H1 (cell line): ENCODE data around the gene NFAT5. TPM values are rescaled to one million over a fixed set of nuclear protein-coding genes. Genes with fewer than 3 reads are reported as not detected.

Experiments
- CTCF ChIA-PET: fragments of 300-600 bp; sonication (Branson Sonifier 250); formaldehyde crosslinking; loops from one replicate; lab custom pipeline; 2021; ENCODE audit not compliant: partially characterized antibody; lab: Charles Lee
- POLR2A ChIA-PET: fragments of 300-600 bp; sonication (Branson Sonifier 250); formaldehyde crosslinking; loops from one replicate; lab custom pipeline; 2021; ENCODE audit warnings: inconsistent platforms; ENCODE audit not compliant: partially characterized antibody; lab: Charles Lee
- DNase-seq, 2 experiments: peaks; one replicate each; pipeline versions ENCODE4 v3.0.0 to v3.0.0-alpha.2; 2010 to 2022; ENCODE audit warnings: low spot score in 2 of 2, low read depth in 1 of 2, mixed read lengths in 1 of 2
- FAIRE-seq: peaks from 2 replicates; lab custom pipeline; 2011; peaks lifted over from hg19 to GRCh38; lab: Jason Lieb, UNC
- H2AFZ ChIP-seq: 2 replicates; pipeline ENCODE4 v1.8.1; 2012; ENCODE audit warnings: low read length, inconsistent platforms
- H2AK5ac ChIP-seq: 2 replicates; pipeline ENCODE4 v1.6.1; 2013; ENCODE audit warnings: low read depth, low read length
- H2BK120ac ChIP-seq: replicated peaks from 2 replicates; pipeline ENCODE3; 2013; ENCODE audit warnings: low read depth, low read length, inconsistent platforms
- H2BK12ac ChIP-seq: 2 replicates; pipeline ENCODE4 v1.6.1; 2013; ENCODE audit warnings: low read depth, low read length
- H2BK15ac ChIP-seq: 2 replicates; pipeline ENCODE4 v1.6.1; 2013; ENCODE audit warnings: low read length
- H2BK20ac ChIP-seq: 2 replicates; pipeline ENCODE4 v1.6.1; 2013; ENCODE audit warnings: low read length
- H2BK5ac ChIP-seq: 2 replicates; pipeline ENCODE4 v1.6.1; 2013; ENCODE audit warnings: low read depth, low read length
- H3K14ac ChIP-seq: 2 replicates; pipeline ENCODE4 v1.6.1; 2013; ENCODE audit warnings: inconsistent platforms; ENCODE audit not compliant: insufficient read length
- H3K18ac ChIP-seq: 2 replicates; pipeline ENCODE4 v1.6.1; 2013; ENCODE audit warnings: low read length; ENCODE audit errors: extremely low read depth
- H3K23ac ChIP-seq: 2 replicates; pipeline ENCODE4 v1.6.1; 2013; ENCODE audit warnings: inconsistent platforms; ENCODE audit not compliant: insufficient read length
- H3K23me2 ChIP-seq: 2 replicates; pipeline ENCODE4 v1.6.1; 2013; ENCODE audit warnings: low read depth, low read length
- H3K27ac ChIP-seq: 2 replicates; pipeline ENCODE4 v1.6.1; 2011; ENCODE audit warnings: low read depth, low read length, inconsistent platforms
- H3K27me3 ChIP-seq, 4 experiments: replicated peaks in 1 of 4; 1 replicate in 1 of 4; 2 replicates in 3 of 4; pipeline versions ENCODE4 v1.6.1 to v1.8.1; 2011 to 2013; ENCODE audit warnings: low read length in 3 of 4, mild to moderate bottlenecking in 3 of 4, inconsistent platforms in 2 of 4, mixed read lengths in 2 of 4, moderate library complexity in 1 of 4; ENCODE audit not compliant: control insufficient read depth in 3 of 4, insufficient read depth in 3 of 4; ENCODE audit errors: extremely low read depth in 1 of 4
- H3K36me3 ChIP-seq, 4 experiments: 2 replicates each; pipeline versions ENCODE4 v1.6.1 to v1.8.1; 2011 to 2013; ENCODE audit warnings: mild to moderate bottlenecking in 4 of 4, low read length in 3 of 4, moderate library complexity in 2 of 4, control low read depth in 1 of 4, inconsistent platforms in 1 of 4; ENCODE audit not compliant: insufficient read depth in 4 of 4, control insufficient read depth in 2 of 4
- H3K4ac ChIP-seq: replicated peaks from 2 replicates; pipeline ENCODE3; 2013; ENCODE audit warnings: low read length, low read depth, mixed read lengths, inconsistent platforms; ENCODE audit not compliant: insufficient read length
- H3K4me1 ChIP-seq, 4 experiments: replicated peaks in 1 of 4; 1 replicate in 1 of 4; 2 replicates in 3 of 4; pipeline versions ENCODE4 v1.6.1 to v1.8.1; 2011 to 2013; ENCODE audit warnings: low read length in 3 of 4, inconsistent platforms in 2 of 4, mixed read lengths in 1 of 4; ENCODE audit not compliant: insufficient read depth in 4 of 4, control insufficient read depth in 3 of 4
- H3K4me2 ChIP-seq, 2 experiments: 2 replicates each; pipeline versions ENCODE4 v1.6.1 to v1.8.1; 2011 to 2013; ENCODE audit warnings: low read depth in 2 of 2, low read length in 2 of 2, control low read depth in 1 of 2, inconsistent platforms in 1 of 2, mild to moderate bottlenecking in 1 of 2; ENCODE audit not compliant: insufficient read depth in 1 of 2
- H3K4me3 ChIP-seq, 4 experiments: fragments of 200-600, 300-600 bp in 1 of 4; sonication (generic), shearing (Covaris generic), sonication (Bioruptor Twin) in 1 of 4; 2 replicates each; pipeline versions ENCODE4 v1.5.1 to v1.8.1; 2011 to 2016; ENCODE audit warnings: low read length in 4 of 4, low read depth in 3 of 4, control low read depth in 2 of 4, inconsistent platforms in 2 of 4, mild to moderate bottlenecking in 2 of 4, mixed read lengths in 1 of 4, moderate library complexity in 1 of 4; ENCODE audit not compliant: insufficient read depth in 2 of 4; ENCODE audit errors: extremely low read depth in 1 of 4
- H3K56ac ChIP-seq: replicated peaks from 2 replicates; pipeline ENCODE3; 2013; ENCODE audit warnings: low read depth, mild to moderate bottlenecking, mixed read lengths, low read length, inconsistent platforms; ENCODE audit not compliant: insufficient read length
- H3K79me1 ChIP-seq: 2 replicates; pipeline ENCODE4 v1.6.1; 2013; ENCODE audit warnings: low read depth, low read length, control low read depth
- H3K79me2 ChIP-seq, 2 experiments: 2 replicates each; pipeline versions ENCODE4 v1.6.1 to v1.8.1; 2012 to 2013; ENCODE audit warnings: low read length in 2 of 2, mild to moderate bottlenecking in 2 of 2, inconsistent platforms in 1 of 2; ENCODE audit not compliant: insufficient read depth in 2 of 2, control insufficient read depth in 1 of 2
- H3K9ac ChIP-seq, 4 experiments: replicated peaks in 1 of 4; 1 replicate in 1 of 4; 2 replicates in 3 of 4; pipeline versions ENCODE4 v1.6.1 to v1.8.1; 2011 to 2013; ENCODE audit warnings: low read depth in 3 of 4, low read length in 3 of 4, control low read depth in 2 of 4, mild to moderate bottlenecking in 2 of 4, moderate library complexity in 2 of 4, inconsistent platforms in 1 of 4; ENCODE audit errors: extremely low read depth in 1 of 4
- H3K9me3 ChIP-seq, 2 experiments: 2 replicates each; pipeline versions ENCODE4 v1.6.1 to v1.8.1; 2012 to 2013; ENCODE audit warnings: mild to moderate bottlenecking in 2 of 2, moderate library complexity in 2 of 2, control low read depth in 1 of 2, inconsistent platforms in 1 of 2, low read depth in 1 of 2, low read length in 1 of 2, mixed read lengths in 1 of 2; ENCODE audit not compliant: insufficient read depth in 2 of 2
- H4K20me1 ChIP-seq, 2 experiments: replicated peaks in 1 of 2; 2 replicates each; pipeline versions ENCODE3 to v1.8.1; 2011 to 2013; ENCODE audit warnings: inconsistent platforms in 2 of 2, low read length in 2 of 2, mild to moderate bottlenecking in 1 of 2; ENCODE audit not compliant: insufficient read depth in 2 of 2, control insufficient read depth in 1 of 2
- H4K5ac ChIP-seq: 2 replicates; pipeline ENCODE4 v1.6.1; 2013; ENCODE audit warnings: low read length, low read depth, mixed read lengths, inconsistent platforms; ENCODE audit not compliant: insufficient read length
- H4K8ac ChIP-seq: 2 replicates; pipeline ENCODE4 v1.8.0; 2013; ENCODE audit warnings: mild to moderate bottlenecking, moderate library complexity, low read length, inconsistent platforms; ENCODE audit not compliant: insufficient read depth; ENCODE audit errors: extremely low read depth
- H4K91ac ChIP-seq: replicated peaks from 2 replicates; pipeline ENCODE3; 2013; ENCODE audit warnings: low read length, mixed read lengths, inconsistent platforms; ENCODE audit not compliant: insufficient read length
- BACH1 ChIP-seq: IDR thresholded peaks from 2 replicates; pipeline ENCODE4 v1.6.1; 2012; ENCODE audit warnings: low read length, improper control_type of control experiment
- CHD2 ChIP-seq: IDR thresholded peaks from 2 replicates; pipeline ENCODE4 v1.6.1; 2012; ENCODE audit warnings: low read length, improper control_type of control experiment
- CREB1 ChIP-seq: IDR thresholded peaks from 2 replicates; pipeline ENCODE4 v1.6.1; 2012; ENCODE audit warnings: inconsistent platforms
- E2F6 ChIP-seq: IDR thresholded peaks from 2 replicates; pipeline ENCODE4 v1.6.1; 2012; ENCODE audit warnings: inconsistent platforms
- EGR1 ChIP-seq: IDR thresholded peaks from 2 replicates; pipeline ENCODE4 v1.6.1; 2011; ENCODE audit warnings: low read depth, low read length, borderline replicate concordance
- GTF2F1 ChIP-seq: IDR thresholded peaks from 2 replicates; pipeline ENCODE4 v1.6.1; 2012; ENCODE audit warnings: low read depth, low read length, improper control_type of control experiment, borderline replicate concordance
- JUN ChIP-seq: IDR thresholded peaks from 2 replicates; pipeline ENCODE4 v1.6.1; 2011; ENCODE audit warnings: low read depth, mild to moderate bottlenecking, improper control_type of control experiment, low read length
- KDM4A ChIP-seq: IDR thresholded peaks from one replicate; pipeline ENCODE4 v1.7.1; 2012; ENCODE audit warnings: low read depth, mild to moderate bottlenecking, moderate library complexity, low read length, inconsistent platforms; ENCODE audit not compliant: severe bottlenecking
- KDM5A ChIP-seq: fragments of 200-600 bp; IDR thresholded peaks from 2 replicates; pipeline ENCODE4 v1.7.1; 2012; ENCODE audit warnings: mild to moderate bottlenecking, low read length, inconsistent platforms, mixed read lengths
- MAX ChIP-seq: IDR thresholded peaks from 2 replicates; pipeline ENCODE4 v1.6.1; 2012; ENCODE audit warnings: inconsistent platforms
- POLR2AphosphoS5 ChIP-seq: IDR thresholded peaks from 2 replicates; pipeline ENCODE4 v1.6.1; 2011; ENCODE audit warnings: low read depth, low read length
- RAD21 ChIP-seq, 2 experiments: IDR thresholded peaks in 1 of 2; conservative IDR thresholded peaks in 1 of 2; 2 replicates each; pipeline ENCODE4 v1.6.1; 2011; ENCODE audit warnings: low read depth in 2 of 2, low read length in 2 of 2, improper control_type of control experiment in 1 of 2, inconsistent platforms in 1 of 2, mild to moderate bottlenecking in 1 of 2, moderate library complexity in 1 of 2
- SP1 ChIP-seq: IDR thresholded peaks from 2 replicates; pipeline ENCODE4 v1.6.1; 2011; ENCODE audit warnings: low read depth, low read length
- TAF1 ChIP-seq: IDR thresholded peaks from 2 replicates; pipeline ENCODE4 v1.6.1; 2011; ENCODE audit warnings: mild to moderate bottlenecking, low read depth, low read length
- TBP ChIP-seq: IDR thresholded peaks from 2 replicates; pipeline ENCODE4 v1.6.1; 2011; ENCODE audit warnings: low read depth, low read length, improper control_type of control experiment
- WGBS, 2 experiments: shearing (Covaris generic) in 1 of 2; methylation state at CpG; one replicate each; pipeline versions ENCODE4 v1.1.6 to v1.1.7; 2013 to 2015; ENCODE audit warnings: low lambda C conversion rate in 2 of 2, mixed read lengths in 2 of 2, inconsistent platforms in 1 of 2, low coverage in 1 of 2, missing lambda C conversion rate in 1 of 2; ENCODE audit not compliant: insufficient replicate concordance in 2 of 2, insufficient coverage in 1 of 2, insufficient read length in 1 of 2; ENCODE audit errors: extremely low coverage in 1 of 2, missing lambda C conversion rate in 1 of 2; 5-methylcytosine and 5-hydroxymethylcytosine counted together
- polyA plus RNA-seq, 7 experiments: library from polyadenylated mRNA; depleted of rRNA in 3 of 7; stranded (reverse) in 5 of 7; unstranded in 2 of 7; fragments of >200 nt in 5 of 7; fragments of 200-250 nt in 2 of 7; gene quantifications; 1 replicate in 5 of 7; 2 replicates in 1 of 7; 4 replicates in 1 of 7; pipeline versions ENCODE4 v1.2.1 to v1.2.3, GENCODE V29; 2011 to 2013; ENCODE audit warnings: missing spikeins in 2 of 7, mixed read lengths in 2 of 7
- total RNA-seq: library from RNA; stranded (reverse); fragmentation: NEBNext Ultra II Directional; extraction: Animal tissue kit (Norgen Biotek cat#: 25700); gene quantifications from 2 replicates; pipeline ENCODE4 v1.2.1, GENCODE V29; 2021

The NFAT5 gene
- total and polyA plus RNA-seq, 2 of the 8 experiments (the other 6 are each of a cell fraction or from before 2014, with no cell fraction given), result 8.9 to 29.0 TPM

- no peak overlapping the region for H4K91ac ChIP-seq
- H3K23ac ChIP-seq, result no peak overlapping the region
- H2AFZ ChIP-seq, result no peak overlapping the region
- H3K27ac ChIP-seq, result no peak overlapping the region
- ChIA-PET POLR2A (interaction anchor here (0.8 to 9.9 kb wide), 3 partner anchors 9 to 22 kb away, joined by 5 to 83 read pairs (median 16); partner anchors contain the start of gene NOB1), CTCF (interaction anchor here (0.7 to 1.1 kb wide), 3 partner anchors 19 to 68 kb away, joined by 3 read pairs; no protein-coding TSS in a partner anchor)
- no peaks in the 10 kb centered on the region for H4K20me1 ChIP-seq
- no peaks in the 10 kb centered on the region for H3K9me3 ChIP-seq
- no peaks in the 10 kb centered on the region for H3K36me3 ChIP-seq
- FAIRE-seq (no peak), DNase-seq (no peak)
- H3K79me2 ChIP-seq, result no peaks in the 10 kb centered on the region
- no peak overlapping the region for H3K4me3 ChIP-seq
- no peak overlapping the region for H2BK20ac ChIP-seq
- no peak overlapping the region for H2AK5ac ChIP-seq
- no peak overlapping the region for H3K56ac ChIP-seq
- H3K18ac ChIP-seq, result no peak overlapping the region
- H3K79me1 ChIP-seq, result no peaks in the 10 kb centered on the region
- H2BK120ac ChIP-seq, result no peak overlapping the region
- no peak overlapping the region for H3K4ac ChIP-seq
- H2BK15ac ChIP-seq, result no peak overlapping the region
- no peaks in the 10 kb centered on the region for H3K27me3 ChIP-seq
- peak overlapping the region in 1 of 4 experiments; percentile 40; a peak in 1 of 7 replicates for H3K9ac ChIP-seq
- no peak overlapping the region for H4K5ac ChIP-seq
- H3K4me2 ChIP-seq, result no peak overlapping the region
- no peak overlapping the region for H3K14ac ChIP-seq
- peaks cover 0 to 6% (median 4%) of the 10 kb centered on the region in 4 experiments; a peak in 3 of 7 replicates for H3K4me1 ChIP-seq
- no peak overlapping the region for H4K8ac ChIP-seq
- H2BK5ac ChIP-seq, result no peak overlapping the region
- H3K23me2 ChIP-seq, result no peaks in the 10 kb centered on the region
- 82% methylated on average over 6 of the region's 6 CpGs; no CpG with 5 or more reads in 1 of the 2 experiments for WGBS, 2 experiments
- TF ChIP-seq MAX (no peak), CREB1 (no peak), RAD21 (IDR thresholded peaks at IDR 0.05 in 1 of 2, conservative IDR thresholded peaks at IDR 0.05 in 1 of 2; ENCODE audit: low read depth in 2 of 2, low read length in 2 of 2) (no peak), EGR1 (no peak), SP1 (no peak), GTF2F1 (no peak), POLR2AphosphoS5 (no peak), CHD2 (no peak), E2F6 (no peak), BACH1 (no peak), JUN (no peak), KDM5A (no peak), TAF1 (no peak), KDM4A (no peak), TBP (no peak)
- no peak overlapping the region for H2BK12ac ChIP-seq
Observed at GRCh38 chr16:69732101-69732500, 166.3 kb downstream of the NFAT5 start.
